Nephron (organoid): ENCODE data around the gene TIGD4.
"Not testable (repeated sequence)": the region's sequence is repeated elsewhere in the genome, so short reads cannot be mapped to it uniquely, and the experiment has no call there.

Source experiments
- H3K27ac Mint-ChIP-seq, 3 experiments: 2 replicates each; pipeline ENCODE4 v1.8.0; 2020; ENCODE audit warnings: mixed read lengths in 3 of 3, mild to moderate bottlenecking in 2 of 3, moderate library complexity in 1 of 3
- H3K27me3 Mint-ChIP-seq: 2 replicates; pipeline ENCODE4 v1.8.0; 2021; ENCODE audit warnings: low read depth, mild to moderate bottlenecking, moderate library complexity, mixed read lengths
- H3K36me3 Mint-ChIP-seq: 2 replicates; pipeline ENCODE4 v1.8.0; 2020; ENCODE audit warnings: low read depth, mixed read lengths
- H3K4me1 Mint-ChIP-seq: 2 replicates; pipeline ENCODE4 v1.8.0; 2020; ENCODE audit warnings: mixed read lengths
- H3K4me3 Mint-ChIP-seq, 3 experiments: 2 replicates each; pipeline ENCODE4 v1.8.0; 2020; ENCODE audit warnings: mild to moderate bottlenecking in 3 of 3, mixed read lengths in 3 of 3, moderate library complexity in 2 of 3
- H3K9me3 Mint-ChIP-seq: 2 replicates; pipeline ENCODE4 v1.8.0; 2020; ENCODE audit warnings: mixed read lengths
- CTCF ChIP-seq, 3 experiments: fragments of 200-600 bp; sonication (generic); IDR thresholded peaks; one replicate each; pipeline ENCODE4 v1.5.0; 2021; ENCODE audit warnings: antibody characterized with exemption in 3 of 3; ENCODE audit not compliant: unreplicated experiment in 3 of 3

The TIGD4 gene

GRCh38 chr4:152776352-152776751 lies 3.2 kb downstream of the TIGD4 start:
- TF ChIP-seq CTCF (IDR thresholded peaks at IDR 0.05; ENCODE audit: unreplicated experiment in 3 of 3) = no peak
- H3K27me3 Mint-ChIP-seq = no peaks in the 10 kb centered on the region
- no peaks in the 10 kb centered on the region for H3K36me3 Mint-ChIP-seq
- H3K9me3 Mint-ChIP-seq = no peaks in the 10 kb centered on the region
- peak overlapping the region in 2 of 3 experiments; percentile 11 to 52 for H3K4me3 Mint-ChIP-seq
- H3K4me1 Mint-ChIP-seq = peaks cover 17% of the 10 kb centered on the region
- no peak overlapping the region for H3K27ac Mint-ChIP-seq

GRCh38 chr4:152773953-152774352 lies 5.6 kb downstream of the TIGD4 start:
- no peaks in the 10 kb centered on the region for H3K9me3 Mint-ChIP-seq

DNA sequence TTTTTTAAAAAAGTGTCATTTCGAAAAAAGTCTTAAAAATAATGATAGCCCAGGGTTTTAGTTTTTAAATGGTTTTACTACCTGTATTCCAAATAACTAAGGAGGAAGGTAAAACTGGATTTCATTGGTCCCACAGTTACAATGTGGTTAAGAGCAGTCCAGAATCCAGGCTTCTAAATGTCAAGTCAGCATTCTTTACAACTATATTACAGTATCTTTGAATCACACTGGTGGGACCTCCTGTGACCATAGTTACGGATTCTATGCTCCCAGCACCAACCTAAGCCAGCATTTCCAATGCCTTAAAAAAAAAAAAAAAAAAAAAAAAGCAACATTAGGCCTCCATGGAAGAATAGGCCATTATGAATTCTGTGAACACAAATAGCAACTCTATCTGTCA lies 6.2 kb downstream of the TIGD4 start:
- no peaks in the 10 kb centered on the region for H3K9me3 Mint-ChIP-seq
- H3K36me3 Mint-ChIP-seq = no peaks in the 10 kb centered on the region
- no peak overlapping the region for H3K4me3 Mint-ChIP-seq
- H3K27ac Mint-ChIP-seq = no peak overlapping the region
- H3K4me1 Mint-ChIP-seq = peaks cover 2% of the 10 kb centered on the region
- no peaks in the 10 kb centered on the region for H3K27me3 Mint-ChIP-seq
- no peak for TF ChIP-seq CTCF (IDR thresholded peaks at IDR 0.05; ENCODE audit: unreplicated experiment in 3 of 3)

More at GRCh38 chr4:152773953-152774352, 5.6 kb downstream of the TIGD4 start:
- Mint-ChIP-seq H3K27me3 (no peaks in the 10 kb centered on the region), H3K36me3 (no peaks in the 10 kb centered on the region), H3K27ac (no peak overlapping the region), H3K4me3 (no peak overlapping the region), H3K4me1 (peaks cover 8% of the 10 kb centered on the region)
- TF ChIP-seq CTCF (IDR thresholded peaks at IDR 0.05; ENCODE audit: unreplicated experiment in 3 of 3) = no peak

DNA sequence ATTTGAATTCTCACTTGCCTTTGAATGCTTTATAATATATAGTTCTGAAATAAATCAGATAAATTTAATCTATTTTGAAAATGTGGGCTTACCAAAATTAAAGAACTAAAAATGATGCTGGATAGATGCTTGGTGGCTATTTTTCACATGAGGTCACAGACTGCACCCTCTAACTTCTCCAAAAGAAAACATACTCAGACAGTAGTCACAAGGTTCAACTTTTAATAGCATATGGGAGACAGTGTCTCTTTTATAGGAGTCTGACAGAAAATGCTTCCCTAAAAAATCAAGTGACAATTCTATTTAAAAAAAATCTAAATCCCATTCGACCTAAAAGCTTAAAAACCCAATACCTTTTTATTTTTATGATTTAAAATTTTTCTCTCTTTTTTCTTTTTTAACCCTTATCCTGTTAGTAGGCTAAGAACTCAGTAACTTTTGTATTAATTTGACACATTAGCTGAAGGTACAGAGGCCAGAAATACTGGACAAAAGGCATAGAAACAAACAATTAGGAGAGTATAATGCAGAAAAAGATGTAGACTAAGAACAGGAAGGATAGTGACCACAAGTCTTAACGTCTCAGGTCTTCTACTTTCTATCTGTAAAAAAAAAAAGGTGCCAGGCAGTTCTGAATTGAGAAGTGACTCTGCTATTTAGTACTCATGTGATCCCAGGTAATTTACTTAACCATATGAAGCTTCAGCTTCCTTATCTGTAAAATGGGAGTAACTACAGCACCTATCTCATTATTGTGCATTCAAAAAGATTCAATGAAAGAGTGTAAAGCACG lies 7.6 kb downstream of the TIGD4 start:
- no peaks in the 10 kb centered on the region for H3K27me3 Mint-ChIP-seq
- H3K4me1 Mint-ChIP-seq = no peaks in the 10 kb centered on the region
- no peak for TF ChIP-seq CTCF (IDR thresholded peaks at IDR 0.05; ENCODE audit: unreplicated experiment in 3 of 3)
- no peaks in the 10 kb centered on the region for H3K9me3 Mint-ChIP-seq
- no peak overlapping the region for H3K27ac Mint-ChIP-seq
- no peaks in the 10 kb centered on the region for H3K36me3 Mint-ChIP-seq
- no peak overlapping the region for H3K4me3 Mint-ChIP-seq

DNA sequence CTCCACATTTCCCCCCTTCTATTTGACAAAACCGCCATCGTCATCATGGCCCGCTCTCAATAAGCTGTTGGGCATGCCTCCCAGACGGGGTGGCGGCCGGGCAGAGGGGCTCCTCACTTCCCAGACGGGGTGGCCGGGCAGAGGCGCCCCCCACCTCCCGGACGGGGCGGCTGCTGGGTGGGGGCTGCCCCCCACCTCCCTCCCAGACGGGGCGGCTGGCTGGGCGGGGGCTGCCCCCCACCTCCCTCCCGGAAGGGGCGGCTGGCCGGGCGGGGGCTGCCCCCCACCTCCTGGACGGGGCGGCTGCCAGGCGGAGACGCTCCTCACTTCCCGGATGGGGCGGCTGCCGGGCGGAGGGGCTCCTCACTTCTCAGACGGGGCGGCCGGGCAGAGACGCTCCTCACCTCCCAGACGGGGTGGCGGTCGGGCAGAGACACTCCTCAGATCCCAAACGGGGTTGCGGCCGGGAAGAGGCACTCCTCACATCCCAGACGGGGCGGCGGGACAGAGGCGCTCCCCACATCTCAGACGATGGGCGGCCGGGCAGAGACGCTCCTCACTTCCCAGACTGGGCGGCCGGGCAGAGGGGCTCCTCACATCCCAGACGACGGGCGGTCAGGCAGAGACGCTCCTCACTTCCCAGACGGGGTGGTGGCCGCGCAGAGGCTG lies 14.3 kb downstream of the TIGD4 start:
- H3K4me1 Mint-ChIP-seq, H3K9me3 Mint-ChIP-seq, H3K4me3 Mint-ChIP-seq, H3K27me3 Mint-ChIP-seq, H3K27ac Mint-ChIP-seq, H3K36me3 Mint-ChIP-seq: not testable (repeated sequence)

DNA sequence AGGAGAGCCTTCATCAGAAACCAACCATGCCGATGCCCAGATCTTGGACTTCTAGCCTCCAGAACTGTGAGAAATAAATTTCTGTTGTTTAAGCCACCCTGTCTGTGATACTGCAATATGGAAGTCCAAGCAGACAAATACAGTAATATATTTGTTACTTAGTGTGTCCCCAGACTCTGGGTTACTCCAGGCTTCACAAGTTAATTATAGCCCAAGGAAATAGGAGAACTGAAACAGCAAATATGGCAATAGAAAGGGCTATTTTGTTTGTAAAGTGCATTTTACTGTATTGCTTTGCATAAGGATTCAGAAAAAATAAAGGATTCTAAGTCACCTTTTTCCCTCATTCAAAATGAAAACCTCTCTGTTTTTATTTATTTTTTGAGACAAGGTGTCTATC lies 15.7 kb downstream of the TIGD4 start:
- Mint-ChIP-seq H3K4me1 (no peaks in the 10 kb centered on the region), H3K27ac (no peak overlapping the region), H3K9me3 (no peaks in the 10 kb centered on the region), H3K4me3 (no peak overlapping the region), H3K36me3 (no peaks in the 10 kb centered on the region), H3K27me3 (peaks cover 5% of the 10 kb centered on the region)
- TF ChIP-seq CTCF (IDR thresholded peaks at IDR 0.05; ENCODE audit: unreplicated experiment in 3 of 3) = no peak
